ENCODE data around the gene CFAP141.

CFAP141 gene

GRCh38 chr1:154158307-154159125, 47.6 kb downstream of the CFAP141 start:
- Histone ChIP-seq H3K27ac (peak overlapping the region; percentile 81), H3K27me3 (no peaks in the 10 kb centered on the region), H3K9me3 (no peaks in the 10 kb centered on the region), H3K4me1 (ENCODE audit: control insufficient read depth in 1 of 2, insufficient read depth in 1 of 2, low read depth in 1 of 2, low read length in 1 of 2) (peaks cover 83% of the 10 kb centered on the region in 2 experiments), H3K36me3 (peaks cover 87% of the 10 kb centered on the region), H3K4me3 (ENCODE audit: low read depth in 1 of 2, low read length in 1 of 2) (peak overlapping the region in 1 of 2 experiments; percentile 42)
- TF ChIP-seq CTCF (IDR thresholded peaks at IDR 0.05): no peak

GRCh38 chr1:154157520-154158306, 48.4 kb downstream of the CFAP141 start:
- peak overlapping the region in 1 of 2 experiments; percentile 42 for H3K4me3 ChIP-seq (ENCODE audit: low read depth in 1 of 2, low read length in 1 of 2)
- H3K36me3 ChIP-seq: peaks cover 79% of the 10 kb centered on the region

GRCh38 chr1:154155251-154155650, 50.9 kb downstream of the CFAP141 start:
- Histone ChIP-seq H3K4me3 (ENCODE audit: low read depth in 1 of 2, low read length in 1 of 2) (no peak overlapping the region), H3K9me3 (no peaks in the 10 kb centered on the region), H3K27me3 (no peaks in the 10 kb centered on the region), H3K27ac (peak overlapping the region; percentile 81), H3K4me1 (ENCODE audit: control insufficient read depth in 1 of 2, insufficient read depth in 1 of 2, low read depth in 1 of 2, low read length in 1 of 2) (peaks cover 71 to 75% of the 10 kb centered on the region in 2 experiments), H3K36me3 (peaks cover 55% of the 10 kb centered on the region)
- no peak for TF ChIP-seq CTCF (IDR thresholded peaks at IDR 0.05)

More at GRCh38 chr1:154157520-154158306, 48.4 kb downstream of the CFAP141 start:
- H3K27ac ChIP-seq: peak overlapping the region; percentile 81
- H3K9me3 ChIP-seq: no peaks in the 10 kb centered on the region
- H3K4me1 ChIP-seq (ENCODE audit: control insufficient read depth in 1 of 2, insufficient read depth in 1 of 2, low read depth in 1 of 2, low read length in 1 of 2): peaks cover 82 to 84% of the 10 kb centered on the region in 2 experiments
- H3K27me3 ChIP-seq: no peaks in the 10 kb centered on the region
- no peak for TF ChIP-seq CTCF (IDR thresholded peaks at IDR 0.05)

- TF ChIP-seq CTCF (IDR thresholded peaks at IDR 0.05): no peak
- Histone ChIP-seq H3K27ac (peak within 1 kb of the TSS; percentile 81), H3K4me3 (ENCODE audit: low read depth in 1 of 2, low read length in 1 of 2) (no peak within 1 kb of the TSS), H3K27me3 (no peaks in the 10 kb centered on the region), H3K36me3 (peaks cover 50% of the 10 kb centered on the region), H3K9me3 (no peaks in the 10 kb centered on the region), H3K4me1 (ENCODE audit: control insufficient read depth in 1 of 2, insufficient read depth in 1 of 2, low read depth in 1 of 2, low read length in 1 of 2) (peaks cover 65 to 71% of the 10 kb centered on the region in 2 experiments)
These were observed 51.5 kb downstream of the CFAP141 start, which contains the start of gene NUP210L for GRCh38 chr1:154154534-154155191. Gene NUP210L (minus strand): TSS chr1:154155073.

- Histone ChIP-seq H3K4me1 (ENCODE audit: control insufficient read depth in 1 of 2, insufficient read depth in 1 of 2, low read depth in 1 of 2, low read length in 1 of 2) (peaks cover 64 to 71% of the 10 kb centered on the region in 2 experiments), H3K4me3 (ENCODE audit: low read depth in 1 of 2, low read length in 1 of 2) (no peak overlapping the region), H3K36me3 (peaks cover 44% of the 10 kb centered on the region), H3K9me3 (no peaks in the 10 kb centered on the region), H3K27me3 (no peaks in the 10 kb centered on the region), H3K27ac (peak overlapping the region; percentile 81)
- TF ChIP-seq CTCF (IDR thresholded peaks at IDR 0.05): no peak
These were observed 52.1 kb downstream of the CFAP141 start for GRCh38 chr1:154154053-154154452.

Measured in neutrophil (primary cell).